AG04449 (cell line): ENCODE results near the gene DIRAS2.
"Not testable (repeated sequence)": the region's sequence is repeated elsewhere in the genome, so short reads cannot be mapped to it uniquely, and the experiment has no call there.

Experiments used
- CTCF ChIA-PET: fragments of 350-600 bp; formaldehyde crosslinking; extraction: SDS; loops from one replicate; lab custom pipeline; 2021; ENCODE audit warnings: antibody characterized with exemption; lab: Yijun Ruan, JAX
- POLR2A ChIA-PET: fragments of 400-600, 350-600 bp; formaldehyde crosslinking; extraction: SDS; loops from one replicate; lab custom pipeline; 2020; ENCODE audit warnings: antibody characterized with exemption, inconsistent platforms; lab: Yijun Ruan, JAX
- DNase-seq: peaks from one replicate; pipeline ENCODE4 v3.0.0-alpha.2; 2010; ENCODE audit warnings: low read depth, low spot score
- H3K4me3 ChIP-seq: 2 replicates; pipeline ENCODE4 v1.5.1; 2011; ENCODE audit warnings: low read depth, mild to moderate bottlenecking, control low read depth, low read length
- TF ChIP-seq, protein P1 (sequence below): IDR thresholded peaks from one replicate; pipeline ENCODE4 v1.5.1; 2011; ENCODE audit warnings: mild to moderate bottlenecking, moderate library complexity, low read length, control low read depth, inconsistent platforms; ENCODE audit not compliant: insufficient read depth; ENCODE audit errors: missing control alignments

Gene DIRAS2

GRCh38 chr9:90659650-90660364 is 17.2 kb upstream of the DIRAS2 start:
- CTCF ChIA-PET, result no interaction called here
- TF ChIP-seq, protein P1, sequence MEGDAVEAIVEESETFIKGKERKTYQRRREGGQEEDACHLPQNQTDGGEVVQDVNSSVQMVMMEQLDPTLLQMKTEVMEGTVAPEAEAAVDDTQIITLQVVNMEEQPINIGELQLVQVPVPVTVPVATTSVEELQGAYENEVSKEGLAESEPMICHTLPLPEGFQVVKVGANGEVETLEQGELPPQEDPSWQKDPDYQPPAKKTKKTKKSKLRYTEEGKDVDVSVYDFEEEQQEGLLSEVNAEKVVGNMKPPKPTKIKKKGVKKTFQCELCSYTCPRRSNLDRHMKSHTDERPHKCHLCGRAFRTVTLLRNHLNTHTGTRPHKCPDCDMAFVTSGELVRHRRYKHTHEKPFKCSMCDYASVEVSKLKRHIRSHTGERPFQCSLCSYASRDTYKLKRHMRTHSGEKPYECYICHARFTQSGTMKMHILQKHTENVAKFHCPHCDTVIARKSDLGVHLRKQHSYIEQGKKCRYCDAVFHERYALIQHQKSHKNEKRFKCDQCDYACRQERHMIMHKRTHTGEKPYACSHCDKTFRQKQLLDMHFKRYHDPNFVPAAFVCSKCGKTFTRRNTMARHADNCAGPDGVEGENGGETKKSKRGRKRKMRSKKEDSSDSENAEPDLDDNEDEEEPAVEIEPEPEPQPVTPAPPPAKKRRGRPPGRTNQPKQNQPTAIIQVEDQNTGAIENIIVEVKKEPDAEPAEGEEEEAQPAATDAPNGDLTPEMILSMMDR, result no peak
- H3K4me3 ChIP-seq, result no peak overlapping the region
- DNase-seq, result no peak
- POLR2A ChIA-PET, result no interaction called here

- POLR2A ChIA-PET, result no interaction called here
- no peak for DNase-seq
- TF ChIP-seq, protein P1, result no peak
- CTCF ChIA-PET, result interaction anchor here (0.7 kb wide), 1 partner anchor 79 kb away, joined by 3 read pairs; no protein-coding TSS in a partner anchor
- no peak overlapping the region for H3K4me3 ChIP-seq
Observed at GRCh38 chr9:90658783-90659182, 16.2 kb upstream of the DIRAS2 start.

DNA sequence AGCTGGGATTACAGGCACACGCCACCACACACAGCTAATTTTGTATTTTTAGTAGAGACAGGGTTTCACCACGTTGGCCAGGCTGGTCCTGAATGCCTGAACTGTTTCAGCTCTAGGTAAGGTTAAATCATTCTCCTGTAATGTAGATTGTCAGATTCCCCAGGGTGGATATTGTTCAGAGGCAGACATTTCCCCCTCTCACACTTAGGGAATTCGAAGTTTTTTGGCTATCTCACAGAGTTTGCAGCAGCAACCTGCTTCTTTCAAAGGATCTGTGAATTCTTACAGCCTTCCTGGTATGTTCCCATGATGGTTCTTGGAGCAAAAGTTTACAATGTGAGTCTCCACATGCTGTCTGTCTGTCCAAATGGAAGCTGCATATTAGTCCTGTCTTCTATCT is 15.6 kb upstream of the DIRAS2 start:
- ChIA-PET CTCF (interaction anchor here (0.9 kb wide), 1 partner anchor 29 kb away, joined by 4 read pairs; no protein-coding TSS in a partner anchor), POLR2A (no interaction called here)
- TF ChIP-seq, protein P1, result no peak
- DNase-seq, result no peak
- no peak overlapping the region for H3K4me3 ChIP-seq

GRCh38 chr9:90656876-90657275 is 14.3 kb upstream of the DIRAS2 start:
- H3K4me3 ChIP-seq, DNase-seq, POLR2A ChIA-PET, CTCF ChIA-PET: not testable (repeated sequence)

DNA sequence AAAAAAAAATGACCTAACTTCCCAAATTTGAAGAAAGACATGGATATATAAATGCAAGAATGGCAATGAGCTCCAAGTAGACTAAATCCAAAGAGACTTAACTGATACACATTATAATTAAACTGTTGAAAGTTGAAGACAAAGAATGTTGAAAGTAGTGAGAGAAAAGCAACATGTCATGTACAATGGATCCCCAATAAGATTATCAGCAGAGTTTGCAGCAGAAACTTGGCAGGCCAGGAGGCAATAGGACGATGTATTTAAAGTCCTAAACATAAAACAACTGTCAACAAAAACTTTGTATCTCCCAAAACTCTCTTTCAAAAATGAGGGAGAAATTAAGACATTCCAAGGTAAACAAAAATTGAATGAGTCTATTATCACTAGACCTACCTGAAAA is 8.6 kb upstream of the DIRAS2 start:
- CTCF ChIA-PET, result no interaction called here
- TF ChIP-seq, protein P1, result no peak
- POLR2A ChIA-PET, result no interaction called here
- no peak overlapping the region for H3K4me3 ChIP-seq
- no peak for DNase-seq

DNA sequence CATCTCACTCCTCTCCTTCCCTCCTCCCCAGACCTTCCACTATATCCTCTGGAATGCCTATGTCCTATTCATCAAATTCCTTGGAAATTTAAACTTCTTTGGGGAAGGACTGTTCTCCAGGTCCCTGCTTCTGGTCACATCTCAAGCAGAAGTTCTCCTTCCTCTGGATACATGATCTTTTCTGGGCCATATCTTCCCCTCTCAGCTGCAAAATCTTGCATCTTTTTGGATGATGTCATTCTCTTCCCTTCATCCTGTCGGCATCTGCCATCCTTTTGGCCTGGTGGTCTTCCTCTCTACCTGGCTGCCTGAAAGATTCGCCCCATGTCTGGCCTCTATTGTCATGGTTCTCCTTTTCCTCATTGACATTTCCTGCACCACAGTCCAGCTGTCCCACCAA is 5.2 kb upstream of the DIRAS2 start:
- DNase-seq, result no peak
- H3K4me3 ChIP-seq, result no peak overlapping the region
- TF ChIP-seq, protein P1, result no peak
- POLR2A ChIA-PET, result no interaction called here
- CTCF ChIA-PET, result no interaction called here

GRCh38 chr9:90645721-90646120 is 3.1 kb upstream of the DIRAS2 start:
- POLR2A ChIA-PET, result no interaction called here
- no peak for DNase-seq
- TF ChIP-seq, protein P1, result no peak
- CTCF ChIA-PET, result no interaction called here
- H3K4me3 ChIP-seq, result no peak overlapping the region
